ENCODE results near the gene SYT10. TPM values are rescaled to one million over a fixed set of nuclear protein-coding genes. Genes with fewer than 3 reads are reported as not detected.
"Not testable (repeated sequence)": the region's sequence is repeated elsewhere in the genome, so short reads cannot be mapped to it uniquely, and the experiment has no call there.

The SYT10 gene
- total RNA-seq, 1 donor from 2014 or later = 1.2 TPM

- Mint-ChIP-seq H3K4me3 (ENCODE audit: unreplicated experiment) (no peak overlapping the region), H3K27ac (ENCODE audit: unreplicated experiment) (no peak overlapping the region), H3K4me1 (ENCODE audit: low read depth, unreplicated experiment) (no peaks in the 10 kb centered on the region), H3K27me3 (ENCODE audit: low read depth, unreplicated experiment) (no peaks in the 10 kb centered on the region), H3K36me3 (ENCODE audit: low read depth, unreplicated experiment) (no peaks in the 10 kb centered on the region), H3K9me3 (ENCODE audit: unreplicated experiment) (no peaks in the 10 kb centered on the region)
- FAIRE-seq (no peak), DNase-seq (ENCODE audit: low read depth) (no peak)
- H2AFZ ChIP-seq (ENCODE audit: low read depth, low read length) = no peak overlapping the region
- TF ChIP-seq EZH2 (IDR thresholded peaks at IDR 0.05; ENCODE audit: insufficient read depth, low read length) (no peak), CTCF (IDR thresholded peaks at IDR 0.05; ENCODE audit: insufficient read depth, low read depth, low read length) (no peak)
- H3K9me3 ChIP-seq (ENCODE audit: insufficient read depth, low read depth, low read length) = no peaks in the 10 kb centered on the region
- no peaks in the 10 kb centered on the region for H3K27me3 ChIP-seq (ENCODE audit: insufficient read depth, low read length)
- no peak overlapping the region for H3K4me2 ChIP-seq (ENCODE audit: low read length)
- no peak overlapping the region for H3K27ac ChIP-seq (ENCODE audit: low read depth, low read length)
- H4K20me1 ChIP-seq (ENCODE audit: insufficient read depth, low read length) = no peaks in the 10 kb centered on the region
- no peak overlapping the region for H3K4me3 ChIP-seq (ENCODE audit: insufficient read depth, low read depth, low read length)
- no peaks in the 10 kb centered on the region for H3K79me2 ChIP-seq (ENCODE audit: insufficient read depth, low read length)
- H3K36me3 ChIP-seq (ENCODE audit: insufficient read depth, low read length) = no peaks in the 10 kb centered on the region
- no peak overlapping the region for H3K9ac ChIP-seq (ENCODE audit: low read length)
- H3K4me1 ChIP-seq (ENCODE audit: insufficient read depth, low read length) = no peaks in the 10 kb centered on the region
These were observed 15.9 kb downstream of the SYT10 start for GRCh38 chr12:33423706-33424105.

- H2AFZ ChIP-seq (ENCODE audit: low read depth, low read length); H3K4me3 ChIP-seq (ENCODE audit: insufficient read depth, low read depth, low read length); H3K4me2 ChIP-seq (ENCODE audit: low read length); H3K4me1 ChIP-seq (ENCODE audit: insufficient read depth, low read length); H3K4me1 Mint-ChIP-seq (ENCODE audit: low read depth, unreplicated experiment); H3K4me3 Mint-ChIP-seq (ENCODE audit: unreplicated experiment); H3K9me3 Mint-ChIP-seq (ENCODE audit: unreplicated experiment); H3K27me3 ChIP-seq (ENCODE audit: insufficient read depth, low read length); H3K27ac ChIP-seq (ENCODE audit: low read depth, low read length); H4K20me1 ChIP-seq (ENCODE audit: insufficient read depth, low read length); DNase-seq (ENCODE audit: low read depth); FAIRE-seq; H3K9me3 ChIP-seq (ENCODE audit: insufficient read depth, low read depth, low read length); H3K79me2 ChIP-seq (ENCODE audit: insufficient read depth, low read length); H3K9ac ChIP-seq (ENCODE audit: low read length); H3K27ac Mint-ChIP-seq (ENCODE audit: unreplicated experiment); H3K36me3 ChIP-seq (ENCODE audit: insufficient read depth, low read length); H3K36me3 Mint-ChIP-seq (ENCODE audit: low read depth, unreplicated experiment); H3K27me3 Mint-ChIP-seq (ENCODE audit: low read depth, unreplicated experiment): not testable (repeated sequence)
These were observed 27.2 kb downstream of the SYT10 start for GRCh38 chr12:33412410-33412809.

- H3K9me3 Mint-ChIP-seq (ENCODE audit: unreplicated experiment) = no peaks in the 10 kb centered on the region
- H3K4me1 ChIP-seq (ENCODE audit: insufficient read depth, low read length) = no peaks in the 10 kb centered on the region
- H3K27ac Mint-ChIP-seq (ENCODE audit: unreplicated experiment) = no peak overlapping the region
- H4K20me1 ChIP-seq (ENCODE audit: insufficient read depth, low read length) = no peaks in the 10 kb centered on the region
- DNase-seq (ENCODE audit: low read depth) (no peak), FAIRE-seq (no peak)
- H3K9me3 ChIP-seq (ENCODE audit: insufficient read depth, low read depth, low read length) = no peaks in the 10 kb centered on the region
- TF ChIP-seq EZH2 (IDR thresholded peaks at IDR 0.05; ENCODE audit: insufficient read depth, low read length) (no peak), CTCF (IDR thresholded peaks at IDR 0.05; ENCODE audit: insufficient read depth, low read depth, low read length) (no peak)
- no peaks in the 10 kb centered on the region for H3K79me2 ChIP-seq (ENCODE audit: insufficient read depth, low read length)
- no peaks in the 10 kb centered on the region for H3K27me3 ChIP-seq (ENCODE audit: insufficient read depth, low read length)
- H3K36me3 ChIP-seq (ENCODE audit: insufficient read depth, low read length) = no peaks in the 10 kb centered on the region
- H3K4me3 ChIP-seq (ENCODE audit: insufficient read depth, low read depth, low read length) = no peak overlapping the region
- no peak overlapping the region for H3K4me2 ChIP-seq (ENCODE audit: low read length)
- H3K4me3 Mint-ChIP-seq (ENCODE audit: unreplicated experiment) = no peak overlapping the region
- no peak overlapping the region for H3K27ac ChIP-seq (ENCODE audit: low read depth, low read length)
- H3K36me3 Mint-ChIP-seq (ENCODE audit: low read depth, unreplicated experiment) = no peaks in the 10 kb centered on the region
- H3K9ac ChIP-seq (ENCODE audit: low read length) = no peak overlapping the region
- no peak overlapping the region for H2AFZ ChIP-seq (ENCODE audit: low read depth, low read length)
- no peaks in the 10 kb centered on the region for H3K27me3 Mint-ChIP-seq (ENCODE audit: low read depth, unreplicated experiment)
- peaks cover 9% of the 10 kb centered on the region for H3K4me1 Mint-ChIP-seq (ENCODE audit: low read depth, unreplicated experiment)
These were observed 56.1 kb downstream of the SYT10 start for GRCh38 chr12:33383503-33383902.

Measured in astrocyte (in vitro differentiated cells and primary cell).